ENCODE results near the gene CLDN2. TPM values are rescaled to one million over a fixed set of nuclear protein-coding genes. Genes with fewer than 3 reads are reported as not detected.

Gene CLDN2
- total RNA-seq, 2 donors from 2014 or later, result not detected

- no peak for DNase-seq
- no peak overlapping the region for H3K4me3 Mint-ChIP-seq
- H3K27ac Mint-ChIP-seq, result no peak overlapping the region
- H3K27me3 Mint-ChIP-seq (ENCODE audit: insufficient read depth), result peaks cover 4% of the 10 kb centered on the region
- no peaks in the 10 kb centered on the region for H3K36me3 Mint-ChIP-seq (ENCODE audit: low read depth)
- peaks cover 9% of the 10 kb centered on the region for H3K4me1 Mint-ChIP-seq
- TF ChIP-seq CTCF (conservative IDR thresholded peaks at IDR 0.05), result no peak
- WGBS, 2 experiments (ENCODE audit: insufficient coverage in 1 of 2, insufficient read length in 1 of 2), result 100% methylated on average over 1 to 4 of the region's 4 CpGs
- no peak overlapping the region for H3K4me3 ChIP-seq (ENCODE audit: low read length)
- H3K27me3 ChIP-seq (ENCODE audit: control insufficient read depth, insufficient read depth, low read length, poor library complexity, severe bottlenecking), result no peaks in the 10 kb centered on the region
- no peak overlapping the region for H3K27ac ChIP-seq (ENCODE audit: low read depth, low read length)
- no peaks in the 10 kb centered on the region for H3K9me3 ChIP-seq (ENCODE audit: control insufficient read depth, low read length)
- no peak overlapping the region for H3K9ac ChIP-seq (ENCODE audit: extremely low read depth, low read length, poor library complexity, severe bottlenecking)
- H3K36me3 ChIP-seq (ENCODE audit: control insufficient read depth, insufficient read depth, low read length), result no peaks in the 10 kb centered on the region
- H3K9me3 Mint-ChIP-seq, result peaks cover 20% of the 10 kb centered on the region
- peaks cover 4% of the 10 kb centered on the region for H3K4me1 ChIP-seq (ENCODE audit: control insufficient read depth, insufficient read depth, low read length)
Measured at GRCh38 chrX:106928227-106928626, 8.0 kb downstream of the CLDN2 start.

GRCh38 chrX:106931831-106932491 lies 11.8 kb downstream of the CLDN2 start:
- peaks cover 8% of the 10 kb centered on the region for H3K4me1 ChIP-seq (ENCODE audit: control insufficient read depth, insufficient read depth, low read length)
- H3K9me3 ChIP-seq (ENCODE audit: control insufficient read depth, low read length), result no peaks in the 10 kb centered on the region
- TF ChIP-seq CTCF (conservative IDR thresholded peaks at IDR 0.05), result no peak
- H3K9ac ChIP-seq (ENCODE audit: extremely low read depth, low read length, poor library complexity, severe bottlenecking), result no peak overlapping the region
- peaks cover 18% of the 10 kb centered on the region for H3K4me1 Mint-ChIP-seq
- H3K27ac ChIP-seq (ENCODE audit: low read depth, low read length), result no peak overlapping the region
- H3K27me3 Mint-ChIP-seq (ENCODE audit: insufficient read depth), result peaks cover 4% of the 10 kb centered on the region
- no peak for DNase-seq
- WGBS, 2 experiments (ENCODE audit: insufficient coverage in 1 of 2, insufficient read length in 1 of 2), result 100% methylated on average over 3 of the region's 3 CpGs; no CpG with 5 or more reads in 1 of the 2 experiments
- no peak overlapping the region for H3K4me3 ChIP-seq (ENCODE audit: low read length)
- no peaks in the 10 kb centered on the region for H3K27me3 ChIP-seq (ENCODE audit: control insufficient read depth, insufficient read depth, low read length, poor library complexity, severe bottlenecking)
- no peaks in the 10 kb centered on the region for H3K36me3 Mint-ChIP-seq (ENCODE audit: low read depth)
- H3K9me3 Mint-ChIP-seq, result peaks cover 31% of the 10 kb centered on the region
- H3K36me3 ChIP-seq (ENCODE audit: control insufficient read depth, insufficient read depth, low read length), result no peaks in the 10 kb centered on the region
- no peak overlapping the region for H3K27ac Mint-ChIP-seq
- no peak overlapping the region for H3K4me3 Mint-ChIP-seq

- no peaks in the 10 kb centered on the region for H3K36me3 ChIP-seq (ENCODE audit: control insufficient read depth, insufficient read depth, low read length)
- Mint-ChIP-seq H3K4me1 (peaks cover 18% of the 10 kb centered on the region), H3K9me3 (peaks cover 31% of the 10 kb centered on the region), H3K27me3 (ENCODE audit: insufficient read depth) (peaks cover 4% of the 10 kb centered on the region), H3K27ac (no peak overlapping the region), H3K36me3 (ENCODE audit: low read depth) (no peaks in the 10 kb centered on the region), H3K4me3 (no peak overlapping the region)
- H3K4me1 ChIP-seq (ENCODE audit: control insufficient read depth, insufficient read depth, low read length), result peaks cover 8% of the 10 kb centered on the region
- TF ChIP-seq CTCF (conservative IDR thresholded peaks at IDR 0.05), result no peak
- no peaks in the 10 kb centered on the region for H3K27me3 ChIP-seq (ENCODE audit: control insufficient read depth, insufficient read depth, low read length, poor library complexity, severe bottlenecking)
- no peak overlapping the region for H3K9ac ChIP-seq (ENCODE audit: extremely low read depth, low read length, poor library complexity, severe bottlenecking)
- no peak overlapping the region for H3K27ac ChIP-seq (ENCODE audit: low read depth, low read length)
- no peaks in the 10 kb centered on the region for H3K9me3 ChIP-seq (ENCODE audit: control insufficient read depth, low read length)
- H3K4me3 ChIP-seq (ENCODE audit: low read length), result no peak overlapping the region
- DNase-seq, result no peak
- 93% methylated on average over 4 of the region's 4 CpGs; no CpG with 5 or more reads in 1 of the 2 experiments for WGBS, 2 experiments (ENCODE audit: insufficient coverage in 1 of 2, insufficient read length in 1 of 2)
Measured at GRCh38 chrX:106932492-106932923, 12.3 kb downstream of the CLDN2 start.
